ENCODE results near the gene TBCK.
"Not testable (repeated sequence)": the region's sequence is repeated elsewhere in the genome, so short reads cannot be mapped to it uniquely, and the experiment has no call there.

Gene TBCK

DNA sequence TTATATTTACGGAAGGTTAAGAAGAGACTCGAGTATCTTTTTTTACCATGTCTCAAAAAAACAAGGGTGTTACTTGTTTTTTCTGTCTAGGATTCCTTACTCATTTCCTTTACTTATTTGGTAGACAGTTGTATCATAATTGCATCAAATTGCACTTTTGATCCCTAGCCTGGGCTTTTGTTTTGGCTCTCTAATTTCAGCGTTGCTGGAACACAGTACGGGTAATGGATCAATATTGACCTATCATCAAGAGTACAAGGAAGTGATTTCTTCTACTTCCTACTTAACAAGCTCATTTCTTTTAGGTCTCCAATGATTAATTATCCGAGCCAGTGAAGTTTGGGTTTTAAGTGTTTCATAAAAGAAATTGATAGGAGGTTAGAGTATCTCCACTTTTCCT, 17.2 kb upstream of the TBCK start:
- H3K27ac ChIP-seq (ENCODE audit: low read depth, low read length) = no peak overlapping the region
- no peak overlapping the region for H3K18ac ChIP-seq (ENCODE audit: low read length)
- H3K79me1 ChIP-seq (ENCODE audit: low read length) = no peaks in the 10 kb centered on the region
- no peak overlapping the region for H3K56ac ChIP-seq (ENCODE audit: low read length)
- H3K27me3 ChIP-seq (ENCODE audit: insufficient read depth, low read length, poor library complexity) = no peaks in the 10 kb centered on the region
- H2BK5ac ChIP-seq (ENCODE audit: low read length) = no peak overlapping the region
- H3K4me3 ChIP-seq (ENCODE audit: low read length) = no peak overlapping the region
- no peak overlapping the region for H3K4ac ChIP-seq (ENCODE audit: low read depth, low read length)
- H2AK5ac ChIP-seq (ENCODE audit: low read length) = no peak overlapping the region
- H3K36me3 ChIP-seq (ENCODE audit: control insufficient read depth, insufficient read depth, low read length) = peaks cover 2% of the 10 kb centered on the region
- no peak for DNase-seq
- WGBS (ENCODE audit: extremely low coverage, insufficient coverage, low lambda C conversion rate) = no CpG with 5 or more reads among the region's 5 CpGs
- H3K9ac ChIP-seq (ENCODE audit: low read length) = no peak overlapping the region
- no peak overlapping the region for H2BK120ac ChIP-seq (ENCODE audit: low read depth, low read length)
- H3K79me2 ChIP-seq (ENCODE audit: control insufficient read depth, insufficient read depth, low read length) = no peaks in the 10 kb centered on the region
- no peaks in the 10 kb centered on the region for H3K4me1 ChIP-seq (ENCODE audit: control insufficient read depth, low read depth, low read length)
- no peak overlapping the region for H3K4me2 ChIP-seq (ENCODE audit: low read length)
- no peak overlapping the region for H4K8ac ChIP-seq (ENCODE audit: low read depth, low read length)
- no peak overlapping the region for H4K5ac ChIP-seq (ENCODE audit: low read length)
- H2BK15ac ChIP-seq (replicated peaks; ENCODE audit: low read depth) = no peak overlapping the region
- no peak overlapping the region for H3K23ac ChIP-seq (ENCODE audit: low read length)

- Histone ChIP-seq H2BK5ac (ENCODE audit: low read length) (no peak overlapping the region), H2AK5ac (ENCODE audit: low read length) (no peak overlapping the region), H4K5ac (ENCODE audit: low read length) (no peak overlapping the region), H3K4me2 (ENCODE audit: low read length) (no peak overlapping the region), H3K23ac (ENCODE audit: low read length) (no peak overlapping the region), H4K8ac (ENCODE audit: low read depth, low read length) (no peak overlapping the region), H2BK120ac (ENCODE audit: low read depth, low read length) (no peak overlapping the region), H3K36me3 (ENCODE audit: control insufficient read depth, insufficient read depth, low read length) (no peaks in the 10 kb centered on the region), H2BK15ac (replicated peaks; ENCODE audit: low read depth) (no peak overlapping the region), H3K4me3 (ENCODE audit: low read length) (no peak overlapping the region), H3K56ac (ENCODE audit: low read length) (no peak overlapping the region), H3K9ac (ENCODE audit: low read length) (no peak overlapping the region), H3K18ac (ENCODE audit: low read length) (no peak overlapping the region), H3K4ac (ENCODE audit: low read depth, low read length) (no peak overlapping the region), H3K79me1 (ENCODE audit: low read length) (no peaks in the 10 kb centered on the region), H3K79me2 (ENCODE audit: control insufficient read depth, insufficient read depth, low read length) (no peaks in the 10 kb centered on the region), H3K4me1 (ENCODE audit: control insufficient read depth, low read depth, low read length) (no peaks in the 10 kb centered on the region), H3K27me3 (ENCODE audit: insufficient read depth, low read length, poor library complexity) (no peaks in the 10 kb centered on the region), H3K27ac (ENCODE audit: low read depth, low read length) (no peak overlapping the region)
- DNase-seq = peak; percentile 52
- WGBS (ENCODE audit: extremely low coverage, insufficient coverage, low lambda C conversion rate) = no CpG with 5 or more reads among the region's 1 CpG
These were observed 13.1 kb upstream of the TBCK start for GRCh38 chr4:106329041-106329618.

- no peaks in the 10 kb centered on the region for H3K4me1 ChIP-seq (ENCODE audit: control insufficient read depth, low read depth, low read length)
These were observed 9.8 kb upstream of the TBCK start for GRCh38 chr4:106325800-106326199.

GRCh38 chr4:106323119-106323518, 7.1 kb upstream of the TBCK start:
- no peak overlapping the region for H2BK120ac ChIP-seq (ENCODE audit: low read depth, low read length)
- H3K27me3 ChIP-seq (ENCODE audit: insufficient read depth, low read length, poor library complexity) = no peaks in the 10 kb centered on the region
- no peak overlapping the region for H3K27ac ChIP-seq (ENCODE audit: low read depth, low read length)
- DNase-seq = no peak
- H3K4me3 ChIP-seq (ENCODE audit: low read length) = no peak overlapping the region
- H2AK5ac ChIP-seq (ENCODE audit: low read length) = no peak overlapping the region
- H3K79me1 ChIP-seq (ENCODE audit: low read length) = no peaks in the 10 kb centered on the region
- H3K18ac ChIP-seq (ENCODE audit: low read length) = no peak overlapping the region
- H2BK15ac ChIP-seq (replicated peaks; ENCODE audit: low read depth) = no peak overlapping the region
- no peak overlapping the region for H2BK5ac ChIP-seq (ENCODE audit: low read length)
- no peak overlapping the region for H3K4ac ChIP-seq (ENCODE audit: low read depth, low read length)
- H3K56ac ChIP-seq (ENCODE audit: low read length) = no peak overlapping the region
- H3K36me3 ChIP-seq (ENCODE audit: control insufficient read depth, insufficient read depth, low read length) = no peaks in the 10 kb centered on the region
- H3K79me2 ChIP-seq (ENCODE audit: control insufficient read depth, insufficient read depth, low read length) = no peaks in the 10 kb centered on the region
- no peaks in the 10 kb centered on the region for H3K4me1 ChIP-seq (ENCODE audit: control insufficient read depth, low read depth, low read length)
- H4K5ac ChIP-seq (ENCODE audit: low read length) = no peak overlapping the region
- H4K8ac ChIP-seq (ENCODE audit: low read depth, low read length) = no peak overlapping the region
- H3K4me2 ChIP-seq (ENCODE audit: low read length) = no peak overlapping the region
- no peak overlapping the region for H3K9ac ChIP-seq (ENCODE audit: low read length)
- no peak overlapping the region for H3K23ac ChIP-seq (ENCODE audit: low read length)

More at GRCh38 chr4:106325800-106326199, 9.8 kb upstream of the TBCK start:
- H3K4ac ChIP-seq (ENCODE audit: low read depth, low read length) = no peak overlapping the region
- H3K27ac ChIP-seq (ENCODE audit: low read depth, low read length) = no peak overlapping the region
- H3K18ac ChIP-seq (ENCODE audit: low read length) = no peak overlapping the region
- H3K23ac ChIP-seq (ENCODE audit: low read length) = no peak overlapping the region
- H2AK5ac ChIP-seq (ENCODE audit: low read length) = no peak overlapping the region
- H4K8ac ChIP-seq (ENCODE audit: low read depth, low read length) = no peak overlapping the region
- H3K36me3 ChIP-seq (ENCODE audit: control insufficient read depth, insufficient read depth, low read length) = no peaks in the 10 kb centered on the region
- no peaks in the 10 kb centered on the region for H3K79me1 ChIP-seq (ENCODE audit: low read length)
- H2BK120ac ChIP-seq (ENCODE audit: low read depth, low read length) = no peak overlapping the region
- no peak for DNase-seq
- no peak overlapping the region for H3K56ac ChIP-seq (ENCODE audit: low read length)
- H2BK5ac ChIP-seq (ENCODE audit: low read length) = no peak overlapping the region
- H3K4me3 ChIP-seq (ENCODE audit: low read length) = no peak overlapping the region
- no peaks in the 10 kb centered on the region for H3K79me2 ChIP-seq (ENCODE audit: control insufficient read depth, insufficient read depth, low read length)
- H4K5ac ChIP-seq (ENCODE audit: low read length) = no peak overlapping the region
- no peaks in the 10 kb centered on the region for H3K27me3 ChIP-seq (ENCODE audit: insufficient read depth, low read length, poor library complexity)
- H2BK15ac ChIP-seq (replicated peaks; ENCODE audit: low read depth) = no peak overlapping the region
- H3K4me2 ChIP-seq (ENCODE audit: low read length) = no peak overlapping the region
- no peak overlapping the region for H3K9ac ChIP-seq (ENCODE audit: low read length)

DNA sequence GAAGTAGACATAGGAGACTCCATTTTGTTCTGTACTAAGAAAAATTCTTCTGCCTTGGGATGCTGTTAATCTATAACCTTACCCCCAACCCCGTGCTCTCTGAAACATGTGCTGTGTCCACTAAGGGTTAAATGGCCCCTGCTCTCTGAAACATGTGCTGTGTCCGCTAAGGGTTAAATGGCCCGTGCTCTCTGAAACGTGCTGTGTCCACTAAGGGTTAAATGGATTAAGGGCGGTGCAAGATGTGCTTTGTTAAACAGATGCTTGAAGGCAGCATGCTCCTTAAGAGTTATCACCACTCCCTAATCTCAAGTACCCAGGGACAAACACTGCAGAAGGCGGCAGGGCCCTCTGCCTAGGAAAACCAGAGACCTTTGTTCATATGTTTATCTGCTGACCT, 5.8 kb upstream of the TBCK start:
- H2BK5ac ChIP-seq (ENCODE audit: low read length); H4K5ac ChIP-seq (ENCODE audit: low read length); H3K9ac ChIP-seq (ENCODE audit: low read length); H3K56ac ChIP-seq (ENCODE audit: low read length); H3K4ac ChIP-seq (ENCODE audit: low read depth, low read length); H3K4me1 ChIP-seq (ENCODE audit: control insufficient read depth, low read depth, low read length); H3K4me3 ChIP-seq (ENCODE audit: low read length); H2AK5ac ChIP-seq (ENCODE audit: low read length); H2BK120ac ChIP-seq (ENCODE audit: low read depth, low read length); H3K18ac ChIP-seq (ENCODE audit: low read length); H3K27me3 ChIP-seq (ENCODE audit: insufficient read depth, low read length, poor library complexity); H4K8ac ChIP-seq (ENCODE audit: low read depth, low read length); DNase-seq; H3K27ac ChIP-seq (ENCODE audit: low read depth, low read length); H2BK15ac ChIP-seq (replicated peaks; ENCODE audit: low read depth); H3K23ac ChIP-seq (ENCODE audit: low read length); H3K36me3 ChIP-seq (ENCODE audit: control insufficient read depth, insufficient read depth, low read length); H3K4me2 ChIP-seq (ENCODE audit: low read length); H3K79me1 ChIP-seq (ENCODE audit: low read length): not testable (repeated sequence)
- H3K79me2 ChIP-seq (ENCODE audit: control insufficient read depth, insufficient read depth, low read length) = peaks cover 12% of the 10 kb centered on the region
- no CpG with 5 or more reads among the region's 6 CpGs for WGBS (ENCODE audit: extremely low coverage, insufficient coverage, low lambda C conversion rate)

GRCh38 chr4:106321168-106321567, 5.2 kb upstream of the TBCK start:
- H3K27ac ChIP-seq (ENCODE audit: low read depth, low read length); H3K9ac ChIP-seq (ENCODE audit: low read length); H2AK5ac ChIP-seq (ENCODE audit: low read length); DNase-seq; H2BK15ac ChIP-seq (replicated peaks; ENCODE audit: low read depth); H2BK120ac ChIP-seq (ENCODE audit: low read depth, low read length); H3K4ac ChIP-seq (ENCODE audit: low read depth, low read length); H3K4me1 ChIP-seq (ENCODE audit: control insufficient read depth, low read depth, low read length); H3K79me1 ChIP-seq (ENCODE audit: low read length); H3K23ac ChIP-seq (ENCODE audit: low read length); H3K18ac ChIP-seq (ENCODE audit: low read length); H2BK5ac ChIP-seq (ENCODE audit: low read length); H4K5ac ChIP-seq (ENCODE audit: low read length); H3K4me2 ChIP-seq (ENCODE audit: low read length); H3K56ac ChIP-seq (ENCODE audit: low read length); H4K8ac ChIP-seq (ENCODE audit: low read depth, low read length); H3K27me3 ChIP-seq (ENCODE audit: insufficient read depth, low read length, poor library complexity); H3K36me3 ChIP-seq (ENCODE audit: control insufficient read depth, insufficient read depth, low read length); H3K4me3 ChIP-seq (ENCODE audit: low read length): not testable (repeated sequence)
- H3K79me2 ChIP-seq (ENCODE audit: control insufficient read depth, insufficient read depth, low read length) = peaks cover 14% of the 10 kb centered on the region
- no CpG with 5 or more reads among the region's 34 CpGs for WGBS (ENCODE audit: extremely low coverage, insufficient coverage, low lambda C conversion rate)

Measured in mesendoderm (in vitro differentiated cells).